ENCODE measurements around the gene STMP1. TPM values are rescaled to one million over a fixed set of nuclear protein-coding genes. Genes with fewer than 3 reads are reported as not detected.
"Not testable (repeated sequence)": the region's sequence is repeated elsewhere in the genome, so short reads cannot be mapped to it uniquely, and the experiment has no call there.

The STMP1 gene
- polyA plus RNA-seq, 1 donor: 45.6 TPM

DNA sequence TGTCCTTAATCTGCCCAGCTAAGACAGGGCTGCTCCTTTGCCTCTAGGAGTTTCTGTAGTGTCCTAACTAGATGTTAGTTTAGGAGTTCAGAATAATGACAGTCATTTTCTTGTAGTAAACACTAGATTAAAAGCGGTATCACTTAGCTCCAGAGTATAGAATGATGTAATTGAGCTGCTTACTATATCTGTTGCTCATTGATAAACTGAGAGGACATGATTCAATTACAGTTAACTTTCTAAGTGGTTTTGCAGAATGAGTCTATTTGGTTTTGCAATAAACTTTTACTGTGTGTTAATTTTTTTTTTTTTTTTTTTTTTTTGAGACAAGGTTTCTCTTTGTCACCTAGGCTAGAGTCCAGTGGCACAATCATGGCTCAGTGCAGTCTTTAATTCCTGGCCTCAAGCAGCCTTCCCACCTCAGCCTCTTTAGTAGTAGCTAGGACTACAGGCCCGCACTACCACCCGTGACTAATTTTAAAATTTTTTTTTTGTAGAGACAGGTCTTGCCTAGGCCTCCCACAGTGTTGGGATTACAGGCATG, 1.8 kb downstream of the STMP1 start:
- DNase-seq (ENCODE audit: low read depth): no peak

DNA sequence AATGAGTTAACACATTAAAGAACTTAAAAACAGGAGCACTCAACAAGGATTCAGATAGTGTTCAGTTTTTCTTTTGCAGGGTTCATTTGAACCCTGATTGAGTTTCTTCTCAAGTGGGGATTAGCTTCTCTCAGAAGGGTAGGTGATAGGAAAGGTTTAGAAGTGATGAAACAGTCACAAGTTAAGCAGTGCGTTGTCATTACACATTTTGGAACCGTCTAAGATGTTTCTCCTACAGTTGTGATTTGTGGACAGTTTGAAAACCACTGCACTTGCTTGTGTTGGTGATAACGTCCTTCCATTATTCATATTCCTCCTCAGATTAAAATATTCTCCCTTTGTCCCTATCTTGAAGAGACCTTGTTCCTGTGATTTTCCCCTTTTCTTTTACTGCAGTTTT, 2.7 kb downstream of the STMP1 start:
- DNase-seq (ENCODE audit: low read depth): no peak

DNA sequence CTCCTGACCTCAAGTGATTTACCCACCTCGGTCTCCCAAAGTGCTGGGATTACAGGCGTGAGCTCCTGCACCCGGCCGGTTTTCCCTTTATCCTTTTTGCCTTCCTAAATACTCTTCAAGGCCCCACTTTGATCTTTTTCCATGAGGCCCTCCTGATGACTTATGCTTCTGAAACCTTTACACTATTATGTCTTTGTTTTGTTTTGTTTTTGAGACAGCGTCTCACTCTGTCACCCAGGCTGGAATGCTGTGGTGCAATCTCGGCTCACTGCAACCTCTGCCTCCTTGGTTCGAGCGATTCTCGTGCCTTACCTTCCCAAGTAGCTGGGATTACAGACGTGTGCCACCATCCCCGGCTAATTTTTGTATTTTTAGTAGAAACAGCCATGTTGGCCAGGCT, 3.8 kb downstream of the STMP1 start:
- DNase-seq (ENCODE audit: low read depth): no peak

DNA sequence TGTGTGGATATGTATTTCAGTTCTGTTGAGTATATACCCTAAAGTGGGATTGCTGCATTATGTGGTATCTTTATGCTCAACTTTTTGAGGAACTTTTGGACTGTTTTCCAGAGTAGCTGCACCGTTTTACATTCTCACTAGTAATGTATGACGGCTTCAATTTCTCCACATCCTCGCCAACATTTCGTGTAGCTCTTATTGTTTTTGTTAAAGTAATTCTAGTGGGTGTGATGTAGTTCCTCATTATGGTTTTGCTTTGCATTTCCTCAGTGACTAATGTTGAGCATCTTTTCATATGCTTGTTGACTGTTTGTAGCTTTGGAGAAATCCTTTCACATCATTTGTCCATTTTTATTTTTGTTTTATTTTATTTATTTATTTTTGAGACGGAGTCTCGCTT, 4.5 kb downstream of the STMP1 start:
- no peak for DNase-seq (ENCODE audit: low read depth)

DNA sequence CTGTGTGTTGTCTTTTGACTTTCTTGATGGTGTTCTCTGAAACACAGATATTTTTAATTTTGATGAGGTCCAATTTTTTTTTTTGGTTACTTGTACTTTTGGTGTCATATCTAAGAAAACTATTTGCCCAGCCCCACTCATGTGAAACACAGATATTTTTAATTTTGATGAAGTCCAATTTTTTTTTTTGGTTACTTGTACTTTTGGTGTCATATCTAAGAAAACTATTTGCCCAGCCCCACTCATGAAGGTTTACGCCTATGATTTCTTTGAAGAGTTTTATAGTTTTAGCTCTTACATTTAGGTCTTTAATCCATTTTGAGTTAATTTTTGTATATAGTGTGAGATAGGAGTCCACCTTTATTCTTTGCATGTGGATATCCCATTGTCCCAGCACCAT, 5.3 kb downstream of the STMP1 start:
- DNase-seq (ENCODE audit: low read depth): not testable (repeated sequence)

DNA sequence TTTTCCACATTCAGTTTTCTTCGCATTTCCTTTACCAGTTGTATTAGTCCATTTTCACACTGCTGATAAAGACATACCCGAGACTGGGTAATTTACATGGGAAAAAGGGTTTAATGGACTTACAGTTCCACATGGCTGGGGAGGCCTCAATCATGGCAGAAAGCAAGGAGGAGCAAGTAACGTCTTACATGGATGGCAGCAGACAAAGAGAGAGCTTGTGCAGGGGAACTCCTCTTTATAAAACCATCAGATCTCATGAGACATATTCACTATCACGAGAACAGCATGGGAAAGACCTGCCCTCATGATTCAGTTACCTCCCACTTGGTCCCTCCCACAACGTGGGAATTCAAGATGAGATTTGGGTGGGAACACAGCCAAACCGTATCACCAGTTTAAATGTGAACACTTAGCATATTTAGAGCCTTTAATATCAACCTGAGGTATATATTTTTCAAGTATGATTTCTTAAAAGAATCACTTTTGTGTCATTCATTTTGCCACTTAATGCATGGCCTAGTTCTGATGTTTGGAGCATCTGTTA, 6.6 kb downstream of the STMP1 start:
- not testable (repeated sequence) for DNase-seq (ENCODE audit: low read depth)

DNA sequence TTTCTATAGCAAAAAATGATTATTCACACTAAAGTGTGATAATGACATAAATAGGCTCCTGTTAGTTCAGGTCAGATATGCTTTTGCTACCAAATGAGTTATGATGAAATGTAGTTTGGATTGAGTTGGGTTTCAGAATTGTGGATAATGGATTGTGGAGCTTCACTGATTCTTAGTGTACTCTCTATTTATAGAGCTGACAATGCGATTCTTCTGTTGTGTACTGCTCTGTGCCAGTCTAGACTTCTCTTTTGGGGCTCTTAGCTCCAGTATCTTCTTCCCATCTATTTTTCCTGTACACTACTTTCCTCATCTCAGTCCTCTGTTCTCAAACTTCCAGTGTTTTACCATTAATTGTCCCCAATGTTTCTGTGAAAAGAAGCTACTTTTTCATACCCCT, 7.5 kb downstream of the STMP1 start:
- DNase-seq (ENCODE audit: low read depth): no peak

DNA sequence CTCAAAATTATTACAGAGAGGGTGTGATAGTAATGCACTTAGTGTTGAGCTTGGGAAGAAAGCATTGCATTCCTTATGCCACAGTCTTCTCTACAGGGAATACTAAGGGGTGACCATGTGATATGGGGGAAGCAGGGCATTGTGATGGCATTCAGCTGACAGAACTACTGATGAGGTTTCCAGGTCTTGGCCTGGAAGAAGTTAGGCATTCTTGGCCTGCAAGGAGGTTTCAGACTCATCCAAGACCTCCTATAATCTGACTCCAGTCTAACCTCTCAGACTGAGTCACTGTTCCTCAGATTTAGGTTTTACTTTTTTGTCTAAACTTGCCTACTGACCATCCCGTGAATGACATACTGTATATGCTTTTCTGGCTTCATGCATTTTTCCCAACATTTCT, 7.9 kb downstream of the STMP1 start:
- DNase-seq (ENCODE audit: low read depth): no peak

DNA sequence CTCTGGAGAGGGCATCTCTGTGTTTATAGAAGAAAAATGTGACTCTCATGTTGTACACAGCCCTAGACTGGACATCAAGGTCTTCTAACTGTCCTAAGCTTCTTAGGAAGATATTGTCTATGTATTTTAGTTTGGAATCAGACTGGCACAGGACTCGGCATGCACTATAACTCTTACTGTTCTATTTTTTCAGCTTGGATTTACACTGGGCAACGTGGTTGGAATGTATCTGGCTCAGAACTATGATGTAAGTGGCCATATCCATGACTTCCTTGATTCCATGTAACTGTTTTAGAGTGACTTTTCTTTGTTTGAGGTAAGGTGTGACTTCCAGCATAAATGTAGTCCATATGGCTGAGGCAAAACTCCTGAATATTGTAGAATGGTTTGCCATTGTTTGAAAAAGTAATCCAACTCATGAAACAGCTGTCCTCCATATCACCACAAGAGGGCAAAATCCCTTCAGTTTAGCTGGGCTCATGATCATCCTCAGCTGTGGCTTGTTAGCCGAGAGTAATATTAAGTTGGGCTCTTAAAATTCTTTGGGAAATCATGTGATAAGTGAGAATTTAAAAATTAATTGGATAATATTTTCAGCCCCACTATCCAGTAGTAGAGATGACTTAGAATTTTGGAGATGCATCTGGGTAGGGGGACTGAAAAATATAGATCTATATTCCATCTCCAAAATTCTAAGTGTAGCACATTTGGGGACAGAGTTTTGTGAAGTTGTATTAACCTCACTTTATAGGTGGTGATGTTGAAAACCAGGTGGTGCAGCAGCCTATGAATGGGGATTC, 10.4 kb downstream of the STMP1 start:
- peak; percentile 25 for DNase-seq (ENCODE audit: low read depth)

DNA sequence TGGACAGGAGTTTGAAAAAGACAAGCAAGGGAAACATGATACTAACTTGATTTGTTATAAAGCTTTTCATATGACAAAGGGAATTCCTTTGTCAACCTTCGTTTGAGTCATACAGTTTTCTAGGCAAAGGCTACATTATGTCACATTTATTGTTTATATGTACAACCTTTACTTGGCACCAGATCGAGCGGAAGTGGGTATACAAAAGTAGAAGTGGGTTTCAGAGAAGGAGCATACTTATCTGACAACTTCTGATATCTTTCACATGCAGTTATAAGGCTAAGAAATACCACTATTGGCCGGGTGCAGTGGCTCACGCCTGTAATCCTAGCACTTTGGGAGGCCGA, 11.0 kb downstream of the STMP1 start:
- DNase-seq (ENCODE audit: low read depth): no peak

DNA sequence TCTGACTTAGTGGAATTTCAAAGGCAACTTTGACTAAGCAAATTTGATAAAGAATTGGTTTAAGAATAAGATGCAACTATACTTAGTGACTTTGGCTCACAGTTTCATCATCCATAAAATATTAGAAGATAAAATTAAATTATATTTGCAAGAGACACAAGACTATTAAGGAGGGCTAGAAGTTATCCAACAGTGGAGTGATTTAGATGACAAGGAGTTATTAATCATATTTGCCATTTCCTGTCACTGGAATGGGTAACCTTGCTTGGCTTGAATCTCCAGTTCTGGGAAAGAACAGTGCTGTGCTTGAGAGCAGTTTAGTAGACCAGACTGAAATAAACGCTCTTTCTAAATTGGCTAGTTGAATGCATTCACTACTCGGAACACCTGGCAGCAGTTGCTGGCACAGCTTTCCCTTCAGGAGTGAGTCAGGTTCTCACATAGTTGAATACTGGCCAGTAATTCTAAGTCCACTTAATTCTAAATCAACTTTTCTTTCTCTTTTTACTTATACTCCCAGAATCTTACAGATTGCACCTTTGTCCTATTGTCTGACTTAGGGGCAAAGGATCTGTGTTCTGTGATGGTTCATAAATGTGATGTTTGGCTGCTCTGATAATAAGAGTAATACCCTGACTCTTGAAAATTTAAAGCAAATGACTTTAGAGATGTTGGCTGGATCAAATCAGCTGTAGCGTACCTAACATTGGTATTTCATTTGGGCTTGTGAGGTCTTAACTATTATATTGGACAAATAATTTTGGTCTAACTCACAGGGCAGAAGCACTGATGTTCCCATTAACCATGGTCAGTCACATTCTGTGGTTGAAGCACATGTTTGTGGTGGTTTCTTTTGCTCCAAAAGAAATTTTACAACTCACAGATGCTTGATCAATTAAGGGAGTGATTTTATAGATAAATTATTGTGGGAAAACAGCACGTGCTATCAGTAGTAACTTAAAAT, 16.6 kb downstream of the STMP1 start:
- DNase-seq (ENCODE audit: low read depth): no peak

DNA sequence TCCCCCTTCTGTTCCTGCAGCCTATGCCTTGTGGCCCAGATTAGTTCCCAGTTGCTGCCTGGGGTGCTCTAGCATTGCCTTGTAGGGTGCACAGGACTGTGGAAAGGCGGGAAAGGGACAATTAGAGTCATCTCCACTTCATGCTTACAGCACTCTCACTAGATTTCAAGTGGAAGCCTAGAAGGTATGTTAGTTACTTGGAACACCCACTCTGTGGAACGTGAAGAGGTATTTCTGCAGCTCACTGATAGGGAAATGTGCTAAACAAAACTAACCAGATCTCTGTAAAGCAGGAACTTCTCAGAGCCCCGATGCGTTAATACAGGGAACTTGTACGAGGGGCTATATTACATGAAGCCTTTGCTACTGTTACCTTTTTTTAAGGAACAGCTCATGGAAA, 19.4 kb downstream of the STMP1 start:
- no peak for DNase-seq (ENCODE audit: low read depth)

DNA sequence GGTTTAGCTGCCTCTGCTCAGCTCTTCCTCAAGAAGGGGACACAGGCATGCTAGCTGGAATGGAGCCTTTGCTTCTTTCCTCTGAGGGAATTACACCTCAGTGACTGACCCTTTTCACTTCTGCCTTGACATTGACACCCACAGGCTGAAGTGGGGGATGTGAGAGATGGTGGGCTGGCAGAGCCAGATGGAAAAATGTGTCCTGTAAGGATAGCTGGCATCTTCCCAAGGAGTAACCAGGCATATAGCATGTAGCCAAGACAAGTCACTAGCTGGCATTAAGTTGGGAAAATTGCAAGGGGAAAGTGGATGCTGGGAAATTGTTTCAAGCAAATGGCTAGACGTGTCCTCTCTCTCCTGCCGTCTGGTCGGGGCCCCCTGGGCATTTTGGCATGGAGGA, 19.9 kb downstream of the STMP1 start:
- no peak for DNase-seq (ENCODE audit: low read depth)

DNA sequence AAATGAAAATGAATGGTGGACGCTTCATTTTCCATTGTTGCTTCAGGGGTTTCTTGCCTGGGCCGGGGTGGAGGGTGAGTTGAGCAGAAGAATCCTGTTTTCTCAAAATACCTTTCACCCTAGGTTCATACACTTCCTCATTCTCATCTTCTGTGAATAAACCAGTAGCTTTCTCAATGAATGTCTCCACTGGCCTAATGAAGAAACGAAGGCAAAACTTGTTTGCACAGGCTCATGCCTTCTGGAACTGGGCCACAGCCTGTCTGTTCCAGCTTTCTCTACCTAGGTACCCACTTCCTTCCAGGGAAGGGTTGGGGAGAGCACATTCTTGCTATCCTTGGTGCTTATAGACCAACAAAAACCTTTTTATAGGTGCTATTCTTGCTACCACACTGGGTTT, 21.3 kb downstream of the STMP1 start:
- DNase-seq (ENCODE audit: low read depth): no peak

DNA sequence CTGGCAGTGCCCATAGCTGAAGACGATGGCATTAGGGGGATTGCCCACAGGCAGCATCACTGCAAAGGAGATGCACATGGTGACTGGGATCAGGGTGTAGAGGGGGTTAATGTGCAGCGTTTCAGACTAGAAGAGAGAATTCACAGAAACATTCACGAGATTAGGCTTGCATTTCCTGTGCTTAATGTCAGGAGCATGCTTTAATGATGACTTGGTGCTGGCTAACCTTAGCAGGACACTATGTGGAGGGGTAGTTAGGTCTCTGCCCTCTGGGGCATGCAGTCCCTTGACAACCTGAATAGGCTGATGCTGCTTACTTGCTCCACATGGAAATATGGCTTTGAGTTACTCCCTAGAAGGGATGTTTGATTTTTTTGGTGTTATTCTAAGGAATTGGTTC, 21.8 kb downstream of the STMP1 start:
- DNase-seq (ENCODE audit: low read depth): no peak

DNA sequence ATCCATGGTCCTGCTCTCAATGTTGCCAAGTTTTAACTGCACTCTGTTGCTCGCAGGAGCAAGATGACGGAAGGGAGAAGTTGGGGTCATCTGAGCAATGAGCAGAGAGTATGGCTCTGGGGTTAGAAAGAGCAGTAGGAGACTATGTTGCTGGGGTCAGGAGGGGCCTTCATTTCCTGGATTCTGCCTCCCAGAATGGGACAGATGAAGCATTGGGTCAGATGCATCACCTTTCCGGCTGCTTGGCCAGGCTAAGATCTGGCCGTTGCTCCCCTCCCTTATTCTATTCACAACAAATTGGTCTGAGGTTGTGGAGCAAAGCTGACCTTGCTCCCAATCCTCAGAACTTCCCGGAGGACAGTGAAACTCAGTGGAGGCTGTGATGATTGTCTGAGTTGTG, 22.4 kb downstream of the STMP1 start:
- no peak for DNase-seq (ENCODE audit: low read depth)

DNA sequence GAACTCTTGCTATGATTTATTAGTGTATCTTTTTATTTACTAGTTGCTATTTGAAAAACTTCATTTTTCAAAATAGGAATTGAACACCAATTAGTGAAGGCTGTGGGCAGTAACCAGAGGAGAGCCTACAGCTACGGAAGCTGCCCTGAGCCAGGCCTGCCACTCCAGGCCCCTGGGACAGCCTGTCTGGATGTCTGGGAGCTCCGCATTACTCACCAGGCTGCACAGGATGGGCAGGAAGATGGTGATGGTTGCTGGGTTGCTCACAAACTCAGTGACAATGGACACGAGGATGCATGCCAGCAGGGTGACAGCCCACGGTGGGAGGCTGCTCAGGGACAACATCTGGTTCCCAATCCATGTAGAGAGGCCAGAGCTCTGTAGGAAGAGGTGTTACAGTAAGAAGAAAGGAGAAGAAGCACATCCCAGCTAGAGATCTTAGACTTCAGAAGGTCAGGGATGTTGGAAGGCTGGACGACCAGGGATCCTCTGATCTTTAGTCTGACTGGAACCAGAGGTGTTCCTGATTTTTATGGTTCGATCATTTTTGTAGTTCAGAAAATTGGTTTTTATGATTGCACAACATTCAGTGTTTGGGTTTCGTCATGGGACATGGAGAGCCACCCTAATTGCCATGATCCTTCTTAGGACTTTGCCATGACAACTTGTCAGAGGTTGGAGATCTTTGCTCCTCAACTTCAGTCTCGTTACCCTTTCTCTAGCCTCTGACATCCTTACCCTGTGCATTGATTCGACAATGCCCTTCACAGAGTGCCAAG, 23.2 kb downstream of the STMP1 start:
- no peak for DNase-seq (ENCODE audit: low read depth)

DNA sequence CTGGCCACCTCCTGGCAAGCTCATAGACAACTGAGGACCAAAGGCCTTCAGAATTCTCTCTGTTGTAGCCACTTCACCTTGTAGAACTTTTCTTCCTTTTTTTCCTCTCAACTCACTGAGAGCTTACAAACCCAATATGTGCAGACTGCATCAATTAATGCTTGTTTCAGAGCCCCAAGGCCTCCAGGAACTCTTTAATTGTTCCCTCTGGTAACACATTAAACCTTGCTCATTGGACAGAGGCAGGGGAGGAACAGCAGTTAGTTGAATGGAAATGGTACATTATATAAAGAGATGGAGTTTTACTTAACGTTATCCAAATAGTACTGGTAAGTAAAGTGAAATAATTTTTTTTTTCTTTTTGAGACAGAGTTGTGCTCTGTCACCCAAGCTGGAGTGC, 25.2 kb downstream of the STMP1 start:
- no peak for DNase-seq (ENCODE audit: low read depth)

DNA sequence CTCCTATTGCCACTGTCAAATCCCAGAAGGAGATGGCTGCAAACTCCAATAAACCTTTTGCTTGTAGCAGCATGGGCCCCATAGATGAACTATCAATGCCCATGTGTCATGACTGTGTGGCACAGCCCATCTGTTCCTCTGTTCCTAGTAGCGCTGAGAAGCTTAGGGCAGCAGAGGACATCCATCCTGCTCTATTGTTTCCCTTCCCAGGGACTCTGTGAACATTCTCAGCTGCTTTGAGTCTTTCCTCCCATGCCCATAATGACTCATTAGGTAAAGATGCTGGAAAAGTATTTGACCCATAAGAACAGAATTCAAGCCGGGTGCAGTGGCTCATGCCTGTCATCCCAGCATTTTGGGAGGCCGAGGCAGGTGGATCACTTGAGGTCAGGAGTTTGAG, 28.3 kb downstream of the STMP1 start:
- DNase-seq (ENCODE audit: low read depth): no peak

DNA sequence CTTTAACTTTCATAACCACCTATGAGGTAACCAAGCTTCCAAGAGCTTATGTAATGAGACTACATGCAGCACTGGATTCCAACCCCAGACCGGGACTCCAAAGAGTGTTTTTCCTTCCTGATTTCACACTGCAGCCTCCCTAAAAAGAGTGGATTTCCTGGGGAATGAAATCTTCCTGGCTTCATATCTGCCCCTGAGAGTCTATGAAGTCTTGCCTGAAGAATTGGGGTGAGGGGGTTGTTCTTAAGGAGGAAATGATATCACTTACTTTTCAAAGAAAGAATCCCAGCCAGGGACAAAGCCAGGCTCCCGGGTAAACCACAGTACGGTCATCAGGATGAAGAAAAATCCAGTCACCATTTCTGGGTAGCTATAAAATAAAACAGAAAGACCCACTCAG, 29.7 kb downstream of the STMP1 start:
- no peak for DNase-seq (ENCODE audit: low read depth)

DNA sequence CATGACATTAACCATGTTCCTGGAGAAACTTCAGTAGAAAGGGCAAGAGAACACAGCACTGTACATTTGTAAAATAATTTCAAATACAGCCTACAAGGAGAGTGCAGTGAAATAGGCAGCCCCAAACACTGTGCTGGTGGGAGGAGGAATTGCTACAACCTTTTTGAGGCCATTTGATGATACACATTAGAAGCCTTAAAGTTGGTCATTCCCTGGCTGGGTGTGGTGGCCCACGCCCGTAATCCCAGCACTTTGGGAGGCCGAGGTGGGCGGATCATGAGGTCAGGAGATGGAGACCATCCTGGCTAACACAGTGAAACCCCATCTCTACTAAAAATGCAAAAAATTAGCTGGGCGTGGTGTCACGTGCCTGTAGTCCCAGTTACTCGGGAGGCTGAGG, 30.3 kb downstream of the STMP1 start:
- DNase-seq (ENCODE audit: low read depth): not testable (repeated sequence)

DNA sequence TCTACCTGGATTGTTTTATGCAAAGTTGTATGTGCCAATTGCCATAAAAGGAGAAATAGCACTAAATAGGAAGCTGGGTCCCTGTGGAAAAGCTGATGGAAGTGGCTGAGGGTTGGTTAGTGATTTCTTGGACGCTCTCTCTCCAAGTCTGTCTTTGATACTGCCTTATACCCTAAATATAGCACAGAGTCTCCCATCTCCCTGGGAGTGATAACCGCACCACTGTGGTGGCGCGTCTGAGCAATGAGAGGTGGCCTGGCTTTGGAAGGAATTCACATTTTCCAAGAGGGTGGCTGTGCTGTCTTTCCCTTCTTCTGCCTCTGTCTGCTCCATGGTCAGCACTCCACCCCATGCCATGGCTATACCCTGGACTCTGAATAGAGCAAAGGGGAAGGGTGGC, 31.2 kb downstream of the STMP1 start:
- DNase-seq (ENCODE audit: low read depth): no peak
